Heart left ventricle (tissue), 13 donors: ENCODE results near the gene FZR1.

ENCODE experiments used
- POLR2A ChIP-seq, 2 donors: fragments of 450-650 bp; IDR thresholded peaks; one replicate each; pipeline ENCODE4 v1.6.1; 2017; ENCODE audit warnings: antibody characterized with exemption in 2 of 2, mild to moderate bottlenecking in 2 of 2, moderate library complexity in 2 of 2
- TF ChIP-seq, protein P1 (sequence below), 12 donors: fragments of 200-600 bp; sonication (generic) in 4 of 12; IDR thresholded peaks; one replicate each; pipeline versions ENCODE4 v1.5.0 to v1.8.0; 2018 to 2022; ENCODE audit warnings: antibody characterized with exemption in 12 of 12, mild to moderate bottlenecking in 5 of 12
- donor health status: ischemic (EF 13 %, LVEDD 7.1; RV severe dilation, severe dysfunction).
- donor health status: DM: no; HTN: yes; CAD: no.
- donor health status: DM: no; HTN: no; CAD: no.
- donor health status: ischemic (EF 25% LVEDD 6.9; RV normal size, moderate dysfunction).
- donor health status: ischemic (EF 25% LVEDD 5.7; RV mildly dilated, moderate dysfunction).
- donor health status: ischemic (EF 35%, LVEDD 5.7; RV mildly dilated, moderate dysfunction).
- donor health status: nonischemic (EF 11% LVEDD 7.7; RV severe dilation, severe dysfunction).
- donor health status: DM: yes; HTN: yes; CAD: no.
- donor health status: PGD.
- donor health status: ischemic (EF 29% LVEDD 5.4; RV normal size, mild dysfunction).
- donor health status: nonischemic (EF 23%, LVEDD 6.1; RV moderate dilation, normal function).

DNA sequence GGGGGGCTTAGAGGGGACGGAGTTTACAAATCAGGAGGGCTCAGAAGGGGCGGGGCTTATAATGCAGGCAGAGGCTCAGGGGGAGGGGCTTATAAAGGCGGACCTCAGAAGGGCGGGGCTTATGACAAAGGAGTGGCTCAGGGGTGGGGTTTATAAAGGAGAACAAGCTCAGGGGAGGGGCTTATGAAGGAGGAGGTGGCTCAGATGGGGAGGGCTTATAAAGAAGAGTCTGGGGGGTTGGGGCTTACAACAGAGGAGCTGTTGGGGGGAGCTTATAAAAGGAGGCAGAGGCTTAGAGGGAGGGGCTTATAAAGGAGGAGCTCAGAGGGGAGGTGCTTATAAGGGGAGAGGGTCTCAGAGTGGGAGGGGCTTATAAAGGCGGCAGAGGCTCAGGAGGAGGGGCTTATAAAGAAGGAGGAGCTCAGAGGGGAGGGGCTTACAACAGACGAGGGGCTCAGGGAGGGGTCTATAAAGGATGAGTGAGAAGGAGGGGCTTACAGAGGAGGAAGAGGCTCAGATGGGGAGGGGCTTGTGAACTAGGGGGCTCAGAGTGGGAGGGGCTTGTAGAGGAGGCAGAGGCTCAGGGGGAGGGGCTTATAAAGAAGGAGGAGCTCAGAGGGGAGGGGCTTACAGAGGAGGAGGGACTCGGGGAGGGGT is 26.8 kb upstream of the FZR1 start:
- TF ChIP-seq, protein P1, sequence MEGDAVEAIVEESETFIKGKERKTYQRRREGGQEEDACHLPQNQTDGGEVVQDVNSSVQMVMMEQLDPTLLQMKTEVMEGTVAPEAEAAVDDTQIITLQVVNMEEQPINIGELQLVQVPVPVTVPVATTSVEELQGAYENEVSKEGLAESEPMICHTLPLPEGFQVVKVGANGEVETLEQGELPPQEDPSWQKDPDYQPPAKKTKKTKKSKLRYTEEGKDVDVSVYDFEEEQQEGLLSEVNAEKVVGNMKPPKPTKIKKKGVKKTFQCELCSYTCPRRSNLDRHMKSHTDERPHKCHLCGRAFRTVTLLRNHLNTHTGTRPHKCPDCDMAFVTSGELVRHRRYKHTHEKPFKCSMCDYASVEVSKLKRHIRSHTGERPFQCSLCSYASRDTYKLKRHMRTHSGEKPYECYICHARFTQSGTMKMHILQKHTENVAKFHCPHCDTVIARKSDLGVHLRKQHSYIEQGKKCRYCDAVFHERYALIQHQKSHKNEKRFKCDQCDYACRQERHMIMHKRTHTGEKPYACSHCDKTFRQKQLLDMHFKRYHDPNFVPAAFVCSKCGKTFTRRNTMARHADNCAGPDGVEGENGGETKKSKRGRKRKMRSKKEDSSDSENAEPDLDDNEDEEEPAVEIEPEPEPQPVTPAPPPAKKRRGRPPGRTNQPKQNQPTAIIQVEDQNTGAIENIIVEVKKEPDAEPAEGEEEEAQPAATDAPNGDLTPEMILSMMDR (IDR thresholded peaks at IDR 0.05) = no peak
- TF ChIP-seq POLR2A (IDR thresholded peaks at IDR 0.05) = no peak
